Cardiac muscle cell (in vitro differentiated cells and primary cell): Measurements from ENCODE around the gene MSH3. TPM values are rescaled to one million over a fixed set of nuclear protein-coding genes. Genes with fewer than 3 reads are reported as not detected.

Source experiments
- DNase-seq, 2 donors: peaks; one replicate each; pipeline versions ENCODE4 v3.0.0 to v3.0.0-alpha.2; 2010 to 2017; ENCODE audit warnings: low read depth in 1 of 2, low spot score in 1 of 2
- H3K27ac ChIP-seq: fragments of 200-600 bp; sonication (generic); 2 replicates; pipeline ENCODE4 v1.5.1; 2016
- H3K27me3 ChIP-seq: fragments of 200-600 bp; sonication (generic); 2 replicates; pipeline ENCODE4 v1.6.0; 2016; ENCODE audit warnings: control low read depth
- H3K36me3 ChIP-seq: fragments of 200-600 bp; sonication (generic); 2 replicates; pipeline ENCODE4 v1.5.1; 2016; ENCODE audit warnings: control low read depth
- H3K4me1 ChIP-seq: fragments of 200-600 bp; sonication (generic); 2 replicates; pipeline ENCODE4 v1.8.1; 2017; ENCODE audit warnings: low read depth, mild to moderate bottlenecking, mixed run types
- H3K4me3 ChIP-seq: fragments of 200-600 bp; sonication (generic); 2 replicates; pipeline ENCODE4 v1.5.1; 2016; ENCODE audit warnings: mild to moderate bottlenecking
- H3K9me3 ChIP-seq: fragments of 200-600 bp; sonication (generic); 2 replicates; pipeline ENCODE4 v1.5.1; 2017; ENCODE audit warnings: low read depth, mild to moderate bottlenecking, control low read depth
- CTCF ChIP-seq: IDR thresholded peaks from 2 replicates; pipeline ENCODE4 v1.5.1; 2012; ENCODE audit warnings: low read depth, mild to moderate bottlenecking, low read length
- polyA plus RNA-seq: library from polyadenylated mRNA; unstranded; fragments of >200 nt; fragmentation: Nextera tagmentation; extraction: Ambion mirVana; gene quantifications from 2 replicates; pipeline ENCODE4 v1.2.1, GENCODE V29; 2016
- total RNA-seq: library from RNA; depleted of rRNA; stranded (reverse); fragments of >200 nt; gene quantifications from 2 replicates; pipeline ENCODE4 v1.2.3, GENCODE V29; 2016

The MSH3 gene
- total RNA-seq (11.4 and 11.9 TPM in 2 replicates), polyA plus RNA-seq (8.7 and 11.3 TPM in 2 replicates)

- Histone ChIP-seq H3K9me3 (no peaks in the 10 kb centered on the region), H3K4me3 (peak within 1 kb of the TSS; percentile 96), H3K27me3 (no peaks in the 10 kb centered on the region), H3K27ac (peak within 1 kb of the TSS; percentile 93), H3K4me1 (peaks cover 15% of the 10 kb centered on the region), H3K36me3 (peaks cover 9% of the 10 kb centered on the region)
- no peak for TF ChIP-seq CTCF
- peak; percentile 90 to 92 for DNase-seq
These were observed at the start of gene MSH3, which contains the start of gene DHFR for GRCh38 chr5:80654391-80655230. TSS of gene MSH3 (plus strand) at chr5:80654652. CDS start at chr5:80654728, 76 bp downstream. TSS of gene DHFR (minus strand) at chr5:80654983. CDS start at chr5:80654489, 494 bp downstream.

GRCh38 chr5:80607343-80607742 lies 47.1 kb upstream of the MSH3 start:
- no peak overlapping the region for H3K27ac ChIP-seq
- TF ChIP-seq CTCF: no peak
- no peaks in the 10 kb centered on the region for H3K27me3 ChIP-seq
- H3K36me3 ChIP-seq: no peaks in the 10 kb centered on the region
- H3K4me3 ChIP-seq: no peak overlapping the region
- DNase-seq: no peak
- H3K4me1 ChIP-seq: no peaks in the 10 kb centered on the region
- H3K9me3 ChIP-seq: no peaks in the 10 kb centered on the region

- H3K4me1 ChIP-seq: no peaks in the 10 kb centered on the region
These were observed 46.6 kb upstream of the MSH3 start for GRCh38 chr5:80607832-80608231.

GRCh38 chr5:80608731-80609130 lies 45.7 kb upstream of the MSH3 start:
- H3K27ac ChIP-seq: no peak overlapping the region
- TF ChIP-seq CTCF: no peak
- no peaks in the 10 kb centered on the region for H3K9me3 ChIP-seq
- H3K4me1 ChIP-seq: no peaks in the 10 kb centered on the region
- no peak overlapping the region for H3K4me3 ChIP-seq
- H3K36me3 ChIP-seq: no peaks in the 10 kb centered on the region
- H3K27me3 ChIP-seq: no peaks in the 10 kb centered on the region
- no peak for DNase-seq

More at GRCh38 chr5:80607832-80608231, 46.6 kb upstream of the MSH3 start:
- no peak overlapping the region for H3K4me3 ChIP-seq
- no peak for DNase-seq
- no peak overlapping the region for H3K27ac ChIP-seq
- H3K36me3 ChIP-seq: no peaks in the 10 kb centered on the region
- H3K9me3 ChIP-seq: no peaks in the 10 kb centered on the region
- H3K27me3 ChIP-seq: no peaks in the 10 kb centered on the region
- no peak for TF ChIP-seq CTCF

- Histone ChIP-seq H3K27ac (no peak overlapping the region), H3K27me3 (no peaks in the 10 kb centered on the region), H3K4me3 (no peak overlapping the region), H3K9me3 (no peaks in the 10 kb centered on the region), H3K36me3 (no peaks in the 10 kb centered on the region), H3K4me1 (no peaks in the 10 kb centered on the region)
- DNase-seq: no peak
- no peak for TF ChIP-seq CTCF
These were observed 44.8 kb upstream of the MSH3 start for GRCh38 chr5:80609692-80610091.
